ENCODE data around the gene ANKS1A.
"Not testable (repeated sequence)": the region's sequence is repeated elsewhere in the genome, so short reads cannot be mapped to it uniquely, and the experiment has no call there.

Gene ANKS1A

GRCh38 chr6:34916348-34916967, 27.4 kb downstream of the ANKS1A start:
- no peak for DNase-seq (ENCODE audit: extremely low read depth in 1 of 2, low read depth in 1 of 2)

GRCh38 chr6:34917626-34918285, 28.7 kb downstream of the ANKS1A start:
- no peak for DNase-seq (ENCODE audit: extremely low read depth in 1 of 2, low read depth in 1 of 2)

GRCh38 chr6:34919651-34920050, 30.6 kb downstream of the ANKS1A start:
- no peak for DNase-seq (ENCODE audit: extremely low read depth in 1 of 2, low read depth in 1 of 2)

- no peak for DNase-seq (ENCODE audit: extremely low read depth in 1 of 2, low read depth in 1 of 2)
Observed at GRCh38 chr6:34920097-34920496, 31.0 kb downstream of the ANKS1A start.

- DNase-seq (ENCODE audit: extremely low read depth in 1 of 2, low read depth in 1 of 2), result no peak
Observed at GRCh38 chr6:34922177-34922663, 33.2 kb downstream of the ANKS1A start.

- no peak for DNase-seq (ENCODE audit: extremely low read depth in 1 of 2, low read depth in 1 of 2)
Observed at GRCh38 chr6:34924831-34925625, 36.0 kb downstream of the ANKS1A start.

GRCh38 chr6:34926655-34927054, 37.6 kb downstream of the ANKS1A start:
- no peak for DNase-seq (ENCODE audit: extremely low read depth in 1 of 2, low read depth in 1 of 2)

- no peak for DNase-seq (ENCODE audit: extremely low read depth in 1 of 2, low read depth in 1 of 2)
Observed at GRCh38 chr6:34928220-34928619, 39.2 kb downstream of the ANKS1A start.

GRCh38 chr6:34928695-34929094, 39.6 kb downstream of the ANKS1A start:
- no peak for DNase-seq (ENCODE audit: extremely low read depth in 1 of 2, low read depth in 1 of 2)

GRCh38 chr6:34929241-34929978, 40.4 kb downstream of the ANKS1A start:
- DNase-seq (ENCODE audit: extremely low read depth in 1 of 2, low read depth in 1 of 2), result no peak

- no peak for DNase-seq (ENCODE audit: extremely low read depth in 1 of 2, low read depth in 1 of 2)
Observed at GRCh38 chr6:34930221-34930620, 41.2 kb downstream of the ANKS1A start.

GRCh38 chr6:34932202-34932601, 43.1 kb downstream of the ANKS1A start:
- DNase-seq (ENCODE audit: extremely low read depth in 1 of 2, low read depth in 1 of 2), result not testable (repeated sequence)

- no peak for DNase-seq (ENCODE audit: extremely low read depth in 1 of 2, low read depth in 1 of 2)
Observed at GRCh38 chr6:34934516-34934915, 45.5 kb downstream of the ANKS1A start.

- DNase-seq (ENCODE audit: extremely low read depth in 1 of 2, low read depth in 1 of 2), result no peak
Observed at GRCh38 chr6:34938268-34938667, 49.2 kb downstream of the ANKS1A start.

- no peak for DNase-seq (ENCODE audit: extremely low read depth in 1 of 2, low read depth in 1 of 2)
Observed at GRCh38 chr6:34940030-34940434, 51.0 kb downstream of the ANKS1A start.

GRCh38 chr6:34941421-34941820, 52.4 kb downstream of the ANKS1A start:
- no peak for DNase-seq (ENCODE audit: extremely low read depth in 1 of 2, low read depth in 1 of 2)

GRCh38 chr6:34945317-34945716, 56.3 kb downstream of the ANKS1A start:
- no peak for DNase-seq (ENCODE audit: extremely low read depth in 1 of 2, low read depth in 1 of 2)

- no peak for DNase-seq (ENCODE audit: extremely low read depth in 1 of 2, low read depth in 1 of 2)
Observed at GRCh38 chr6:34947561-34947960, 58.5 kb downstream of the ANKS1A start.

- DNase-seq (ENCODE audit: extremely low read depth in 1 of 2, low read depth in 1 of 2), result no peak
Observed at GRCh38 chr6:34949636-34950035, 60.6 kb downstream of the ANKS1A start.

- DNase-seq (ENCODE audit: extremely low read depth in 1 of 2, low read depth in 1 of 2), result no peak
Observed at GRCh38 chr6:34950849-34951248, 61.8 kb downstream of the ANKS1A start.

- no peak for DNase-seq (ENCODE audit: extremely low read depth in 1 of 2, low read depth in 1 of 2)
Observed at GRCh38 chr6:34951731-34952130, 62.7 kb downstream of the ANKS1A start.

Measured in activated CD8-positive, alpha-beta memory T cell treated with anti-CD3 and anti-CD28 coated beads for 1 hour (primary cell).